Hematopoietic multipotent progenitor cell treated with erythropoietin and hydrocortisone succinate and interleukin-3 and kit ligand, for 6 days (in vitro differentiated cells): ENCODE data around the gene FANCC.

Source experiments
- DNase-seq: peaks from one replicate; pipeline ENCODE4 v3.0.0-alpha.2; 2015

FANCC gene

DNA sequence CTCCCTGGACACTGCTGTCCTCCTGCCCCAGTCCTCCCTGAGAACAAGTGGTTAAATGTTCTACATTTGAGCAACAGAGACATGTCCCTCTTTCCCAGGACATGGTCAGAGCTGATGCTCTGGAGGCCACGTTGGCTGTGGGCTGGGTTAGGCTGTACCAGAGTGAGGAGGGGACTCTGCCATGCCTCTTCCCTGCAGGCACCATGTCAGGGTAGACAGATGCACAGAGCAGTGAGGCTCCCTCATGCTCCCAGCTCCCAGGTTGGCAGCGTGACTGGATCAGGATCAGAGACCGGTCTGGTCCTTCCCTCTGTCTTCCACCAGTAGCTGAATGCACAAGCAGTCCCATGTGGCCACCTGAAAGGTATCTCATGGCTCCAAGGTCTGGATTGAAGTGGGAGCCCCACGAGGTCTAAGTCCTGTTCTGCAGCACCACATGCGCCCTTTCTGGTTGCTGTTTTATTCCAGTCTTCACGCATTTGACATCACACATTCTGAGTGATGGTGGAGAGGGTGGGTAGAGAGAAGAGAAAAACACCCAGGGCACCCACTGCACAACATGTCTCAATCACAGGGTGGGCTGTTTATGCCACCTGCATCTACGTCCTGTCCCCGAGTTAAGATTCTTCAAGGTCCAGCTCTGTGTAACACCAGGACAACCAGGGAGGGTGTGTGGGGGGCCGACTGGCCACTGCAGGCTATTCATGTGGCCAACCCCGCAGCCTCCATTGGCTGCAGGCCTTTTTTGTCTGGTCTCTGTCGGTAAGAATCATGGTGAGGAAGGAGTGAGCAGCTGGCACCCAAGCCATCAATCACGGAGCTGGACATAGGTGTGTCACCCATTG lies 204.9 kb downstream of the FANCC start:
- DNase-seq = no peak

DNA sequence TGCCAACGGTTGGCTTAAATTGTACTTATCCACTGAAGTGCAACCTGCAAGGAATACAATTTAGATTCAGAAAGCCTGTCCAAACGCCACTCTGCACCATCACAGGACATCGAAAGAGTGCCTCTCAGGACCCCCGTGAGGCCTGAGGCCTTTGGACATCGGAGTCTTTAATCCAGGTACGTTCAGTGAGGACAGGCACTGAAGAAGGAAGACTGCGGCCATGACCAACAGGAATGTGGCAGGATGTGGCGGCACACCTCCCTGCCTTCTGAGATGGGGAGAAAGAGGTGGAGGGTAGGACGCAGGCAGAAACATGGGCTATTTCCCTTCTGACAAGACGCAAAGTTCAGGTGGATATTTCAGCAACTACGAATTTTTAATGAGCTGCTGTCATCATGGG lies 205.8 kb downstream of the FANCC start:
- DNase-seq = no peak

DNA sequence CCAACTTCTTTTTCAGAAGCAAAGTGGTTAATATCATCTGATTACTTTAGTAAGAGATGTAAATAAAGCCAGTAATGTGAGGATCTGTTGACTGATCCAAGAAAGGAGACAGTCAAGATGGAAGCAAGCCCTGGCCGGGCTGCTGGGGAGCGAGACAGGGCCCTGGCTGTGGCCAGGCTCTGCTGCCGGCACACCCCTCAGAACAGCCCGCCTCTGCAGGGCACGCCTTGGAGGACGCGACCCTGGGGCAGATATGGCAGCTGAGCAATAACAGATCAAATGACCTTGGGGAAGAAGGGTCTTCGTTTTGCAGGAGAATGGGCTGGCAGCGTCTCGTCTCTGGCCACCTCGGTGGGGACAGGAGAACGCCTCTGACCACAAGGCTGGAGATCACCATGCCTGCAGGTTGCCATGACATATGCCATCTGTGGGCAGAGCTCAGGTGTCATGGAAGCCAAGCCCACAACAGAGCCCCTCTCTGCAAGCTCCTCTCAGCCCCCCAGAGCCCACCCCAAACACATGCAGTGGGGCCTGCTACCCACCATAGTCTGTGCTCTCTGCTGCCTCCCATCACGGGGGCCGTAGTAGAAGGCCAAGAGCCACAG lies 206.5 kb downstream of the FANCC start:
- DNase-seq = no peak

DNA sequence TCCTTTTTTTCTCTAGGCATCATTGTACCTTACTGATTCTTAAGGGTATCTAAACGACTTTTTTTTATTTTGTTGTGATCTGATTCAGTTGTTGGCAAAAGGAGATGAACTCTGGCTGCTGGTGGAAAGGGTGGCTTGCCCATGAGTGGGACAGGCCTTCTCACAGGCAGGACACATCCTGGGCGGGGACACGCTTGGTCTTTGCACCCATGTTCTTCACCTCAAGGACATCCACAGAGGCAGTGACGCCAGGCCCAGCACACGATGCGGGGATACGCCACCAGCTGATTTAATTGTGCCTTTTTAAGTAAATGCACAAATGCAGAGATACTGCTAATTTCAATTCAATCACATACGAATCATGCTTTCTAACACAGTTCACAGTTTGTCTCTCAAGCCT lies 208.1 kb downstream of the FANCC start:
- no peak for DNase-seq

DNA sequence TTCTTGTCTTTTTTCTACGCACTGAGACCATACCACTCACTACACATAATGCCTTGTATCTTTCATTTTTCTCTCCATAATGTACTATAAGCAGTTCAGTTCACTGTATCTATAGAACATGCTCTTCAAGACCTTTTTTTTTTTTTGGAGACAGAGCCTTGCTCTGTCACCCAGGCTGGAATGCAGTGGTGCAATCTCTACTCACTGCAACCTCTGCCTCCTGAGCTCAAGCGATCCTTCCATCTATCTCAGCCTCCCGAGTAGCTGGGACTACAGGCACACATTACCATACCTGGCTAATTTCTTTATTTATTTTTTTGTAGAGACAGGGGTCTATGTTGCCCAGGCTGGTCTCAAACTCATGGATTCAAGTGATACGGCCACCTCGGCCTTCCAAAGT lies 208.7 kb downstream of the FANCC start:
- no peak for DNase-seq

DNA sequence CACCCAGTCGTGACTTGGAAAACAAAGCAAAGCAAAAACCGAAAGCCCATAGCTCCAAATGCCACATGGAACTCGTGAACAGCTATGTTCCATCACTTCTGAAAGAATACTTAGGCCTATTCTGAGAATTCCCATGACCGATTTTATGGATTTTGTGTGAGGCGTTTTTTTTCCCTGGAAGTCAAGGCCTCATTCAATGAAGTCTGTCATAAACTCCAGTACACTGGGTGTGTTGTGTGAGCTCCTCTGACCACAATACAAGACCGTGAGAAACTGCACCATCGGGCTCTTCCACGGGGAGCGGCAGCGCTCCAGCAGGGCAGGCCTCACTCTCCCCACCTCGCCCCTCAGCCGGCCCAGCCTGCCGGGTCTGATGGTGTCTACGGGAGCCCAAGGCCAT lies 209.5 kb downstream of the FANCC start:
- DNase-seq = no peak

DNA sequence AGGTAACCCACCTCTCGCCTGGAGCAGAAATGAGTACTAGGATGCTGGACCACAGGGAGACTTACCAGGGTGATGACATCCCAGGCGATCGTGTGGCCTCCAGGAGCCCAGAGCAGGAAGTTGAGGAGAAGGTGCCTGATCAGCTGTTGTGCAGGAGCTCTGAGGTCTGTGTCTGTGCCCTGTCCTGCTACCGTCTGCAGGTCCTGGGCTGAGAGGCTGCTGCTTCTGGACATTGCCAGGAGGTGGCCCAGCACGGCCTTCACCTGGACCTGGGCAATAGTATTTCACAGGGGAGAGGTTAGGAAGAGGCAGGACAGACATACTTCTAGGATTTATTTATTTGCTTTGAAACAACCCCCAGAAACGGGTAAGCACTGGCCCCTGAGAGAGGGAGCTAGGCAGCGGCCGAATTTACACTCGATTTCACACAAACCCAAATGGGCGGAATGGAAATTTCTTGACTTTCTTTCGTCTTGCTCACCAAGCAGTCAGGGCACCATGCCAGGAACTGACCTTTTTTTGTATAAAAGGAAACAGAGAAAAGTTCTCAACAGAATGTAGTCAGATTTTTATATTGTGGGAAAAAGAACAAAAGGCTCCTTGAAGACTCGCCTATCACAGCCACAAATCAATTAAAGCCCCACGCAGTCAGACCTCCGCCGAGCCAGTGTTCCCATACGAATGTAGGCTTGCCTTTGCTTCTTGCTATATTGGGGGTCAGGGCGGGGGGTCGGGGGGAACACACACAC lies 210.3 kb downstream of the FANCC start:
- DNase-seq = no peak

DNA sequence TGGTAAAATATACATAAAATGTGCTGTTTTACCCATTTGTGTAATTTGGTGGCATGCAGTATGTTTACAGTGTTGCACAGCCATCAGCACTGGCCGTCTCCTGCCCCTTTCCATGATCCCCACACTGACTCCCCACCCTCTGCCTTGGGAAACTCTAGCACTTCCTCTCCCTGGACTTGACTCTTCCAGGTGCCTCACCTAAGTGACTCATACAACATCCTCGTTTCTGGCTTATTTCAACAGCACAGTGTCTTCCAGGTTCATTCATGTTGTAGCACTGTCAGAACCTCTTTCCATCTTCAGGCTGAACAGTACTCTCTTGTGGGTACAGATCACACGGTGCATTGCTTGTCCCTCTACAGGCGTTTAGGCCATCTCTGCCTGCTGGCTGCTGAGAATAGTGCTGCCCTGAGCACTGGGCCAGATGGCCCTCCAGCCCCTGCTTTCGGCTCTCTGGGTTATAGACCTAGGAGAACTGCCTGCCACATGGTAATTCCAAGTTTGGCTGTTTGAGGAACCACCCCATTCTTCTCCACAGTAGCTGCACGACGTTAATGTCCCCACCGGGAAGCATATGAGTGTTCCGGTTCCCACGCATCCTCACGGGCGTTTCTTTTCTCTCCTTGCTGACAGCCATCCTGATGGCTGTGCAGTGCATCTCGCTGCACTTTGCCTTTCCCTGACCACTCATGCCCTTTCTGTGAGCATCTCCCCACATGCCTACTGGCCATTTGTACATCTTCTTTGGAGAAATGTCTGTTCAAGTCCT lies 211.8 kb downstream of the FANCC start:
- DNase-seq = no peak

DNA sequence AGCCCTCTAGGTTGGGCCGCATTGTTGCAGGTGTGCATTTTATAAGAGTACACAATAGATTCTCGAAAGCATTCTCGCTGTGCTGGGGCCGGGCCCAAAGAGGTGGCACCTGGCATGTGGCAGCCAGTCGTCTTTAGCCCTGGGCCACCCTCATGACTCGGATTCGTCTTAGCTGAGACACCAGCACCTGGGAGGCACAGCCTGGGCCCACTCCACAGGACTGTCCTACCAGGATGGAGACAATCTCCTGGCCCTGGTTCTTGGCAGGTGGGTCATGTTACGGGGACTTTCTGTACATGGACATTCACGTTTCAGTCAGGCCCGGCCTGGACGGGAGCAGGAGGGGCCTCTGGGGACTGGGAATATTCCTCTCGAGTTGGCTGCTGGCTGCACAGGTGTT lies 212.5 kb downstream of the FANCC start:
- no peak for DNase-seq

DNA sequence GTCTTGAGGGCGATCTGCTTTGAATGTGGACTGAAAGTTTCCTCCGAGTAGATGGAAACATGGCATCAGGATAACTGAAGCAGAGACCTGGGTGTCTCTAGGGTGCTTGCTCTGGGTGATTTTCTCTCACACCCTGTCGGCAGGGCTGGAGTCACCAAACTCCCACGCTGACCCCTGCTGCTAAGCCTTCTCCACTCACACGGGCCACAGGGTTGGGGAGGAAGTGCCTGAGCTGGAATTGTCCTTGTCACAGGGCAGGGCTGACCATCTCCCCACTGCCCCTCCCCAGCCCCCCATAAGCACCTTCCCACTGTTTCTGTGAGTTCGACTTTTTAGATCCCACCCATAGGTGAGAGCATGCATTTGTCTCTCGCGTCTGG lies 212.9 kb downstream of the FANCC start:
- DNase-seq = no peak

DNA sequence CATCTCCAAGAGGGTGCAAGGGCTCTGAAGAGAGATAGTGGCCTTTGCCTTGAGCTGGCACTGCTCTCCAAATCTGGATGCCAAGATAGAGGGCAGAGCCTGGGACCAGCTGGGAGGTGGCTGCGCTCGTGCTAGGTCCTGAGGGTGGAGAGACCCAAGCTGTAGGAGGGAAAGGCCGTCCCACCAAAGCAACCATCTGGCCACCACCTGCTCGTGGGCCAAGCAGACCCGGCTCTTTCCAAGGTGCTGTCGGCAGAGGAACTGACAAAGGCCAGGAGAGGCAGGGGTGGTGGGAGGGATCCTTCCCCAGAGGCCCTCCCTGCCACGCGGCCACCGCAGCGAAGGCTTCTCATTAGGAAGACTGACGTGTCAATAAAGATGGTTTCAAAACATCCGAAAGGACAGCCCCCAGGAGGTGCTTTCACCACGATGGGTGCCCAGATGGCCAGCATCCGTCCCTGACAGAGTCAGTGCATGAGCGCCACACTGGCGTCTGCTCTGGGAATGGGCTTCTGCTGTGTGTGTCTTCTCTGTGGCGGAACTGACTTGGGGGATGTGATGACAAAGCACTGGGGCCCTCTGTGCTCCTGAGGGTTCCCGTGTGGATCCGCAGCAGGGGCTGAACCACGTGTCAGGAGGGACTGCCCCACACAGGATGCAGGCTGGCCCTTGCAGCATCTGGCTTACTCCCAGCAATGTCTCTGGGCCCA lies 213.5 kb downstream of the FANCC start:
- no peak for DNase-seq

DNA sequence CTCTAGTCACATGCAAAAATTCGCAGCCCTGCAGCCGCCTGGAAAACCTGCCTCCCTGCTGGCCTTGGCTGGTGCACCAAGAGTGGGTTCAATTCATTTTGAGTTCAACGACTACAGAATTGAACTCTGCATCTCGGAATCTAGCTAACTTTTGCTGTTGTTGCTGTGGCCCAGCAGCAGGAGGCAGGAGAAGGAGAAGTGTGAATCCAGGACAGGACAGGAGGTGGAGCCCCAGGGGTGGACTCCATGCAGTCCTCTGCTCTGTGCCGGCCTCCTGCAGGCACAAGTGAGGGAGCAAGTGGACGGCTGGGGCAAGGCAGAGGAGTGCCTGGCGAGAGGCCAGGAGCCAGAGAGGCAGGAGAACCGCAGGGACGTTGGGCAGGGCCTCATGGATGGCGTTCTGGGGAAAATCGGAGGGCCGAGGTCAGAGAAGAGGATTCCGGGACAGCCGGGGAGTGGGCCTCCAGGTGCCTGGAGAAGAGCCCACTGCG lies 214.2 kb downstream of the FANCC start:
- no peak for DNase-seq

DNA sequence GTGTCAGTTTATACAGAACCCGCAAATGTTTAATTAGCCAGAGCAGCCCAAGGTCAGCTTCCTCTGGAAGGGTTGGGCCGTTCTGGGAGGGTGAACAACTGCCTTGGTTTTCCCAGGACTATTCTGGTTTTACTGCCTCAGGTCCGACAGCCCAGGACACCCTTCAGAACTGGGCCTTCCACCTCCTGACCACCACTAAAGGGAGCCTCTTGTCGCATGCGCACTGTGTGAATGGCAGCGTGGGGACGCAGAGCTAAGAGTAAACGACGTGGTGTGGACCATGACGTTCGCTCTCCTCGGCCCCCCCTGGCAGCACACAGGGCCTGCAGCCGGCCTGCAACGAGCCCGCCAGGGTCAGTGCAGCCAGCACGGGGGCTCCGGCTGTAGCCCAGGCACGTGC lies 214.9 kb downstream of the FANCC start:
- no peak for DNase-seq

DNA sequence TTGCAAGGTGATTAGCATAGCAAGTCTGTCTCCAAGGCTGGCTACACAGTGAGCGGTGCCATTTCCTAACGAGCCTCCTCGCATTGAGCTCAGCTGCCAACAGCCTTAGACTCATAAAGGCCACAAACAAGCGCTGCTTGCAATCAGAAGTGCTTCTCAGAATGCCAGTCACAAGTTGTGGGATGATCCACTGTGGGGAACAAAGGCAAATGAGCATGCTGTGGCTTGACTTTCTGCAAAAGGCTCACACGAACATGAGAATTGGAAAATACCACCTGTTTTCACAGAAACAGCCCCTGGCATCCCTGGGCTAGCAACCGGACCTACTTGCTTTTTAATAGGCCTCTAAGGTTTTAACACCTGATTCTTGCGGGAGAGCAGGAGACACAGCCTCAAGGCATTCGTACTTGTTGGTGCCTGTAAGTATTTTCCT lies 215.5 kb downstream of the FANCC start:
- no peak for DNase-seq

DNA sequence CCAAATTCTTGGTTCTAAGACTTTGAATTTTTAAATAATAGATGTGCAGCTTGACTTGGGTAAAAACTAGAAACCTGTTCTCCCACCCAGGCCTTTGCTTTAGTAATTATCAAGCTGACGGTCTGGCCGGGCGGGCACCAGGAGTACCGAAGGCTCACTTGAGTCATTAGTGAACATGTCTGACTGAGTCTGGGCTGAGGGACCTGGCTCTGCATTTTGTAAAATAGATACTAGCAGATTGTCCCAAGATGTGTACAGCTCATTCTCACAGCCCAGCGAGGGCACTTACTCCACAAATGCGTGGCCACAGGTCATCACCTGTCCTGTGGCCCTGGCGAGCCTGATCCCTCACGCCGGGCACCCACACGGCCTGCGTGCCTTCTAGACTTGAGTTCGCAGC lies 216.2 kb downstream of the FANCC start:
- DNase-seq = no peak

DNA sequence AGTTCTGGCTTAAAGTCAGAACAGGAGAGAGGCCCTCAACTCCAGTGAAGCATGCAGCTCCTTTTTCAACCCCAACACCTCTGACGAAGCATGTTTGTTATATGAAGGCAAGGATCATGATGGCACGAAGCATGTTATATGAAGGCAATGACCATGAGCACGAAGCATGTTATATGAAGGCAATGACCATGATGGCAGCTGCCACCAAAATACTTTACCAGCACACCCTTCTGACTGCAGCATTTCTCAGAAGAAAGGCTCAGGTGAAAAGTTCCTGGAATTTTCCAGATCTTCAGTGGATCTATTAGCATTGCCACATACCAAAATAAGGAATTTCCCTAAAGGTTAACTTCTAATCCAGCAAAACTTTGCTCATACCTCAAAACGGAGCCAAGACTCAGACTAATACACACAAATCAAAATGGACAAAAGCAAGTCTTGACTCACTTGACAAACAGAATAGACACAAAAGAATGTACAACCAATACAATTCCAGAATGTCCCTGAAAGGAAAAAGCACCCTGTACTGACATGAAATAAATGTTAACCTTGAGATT lies 217.4 kb downstream of the FANCC start:
- no peak for DNase-seq

DNA sequence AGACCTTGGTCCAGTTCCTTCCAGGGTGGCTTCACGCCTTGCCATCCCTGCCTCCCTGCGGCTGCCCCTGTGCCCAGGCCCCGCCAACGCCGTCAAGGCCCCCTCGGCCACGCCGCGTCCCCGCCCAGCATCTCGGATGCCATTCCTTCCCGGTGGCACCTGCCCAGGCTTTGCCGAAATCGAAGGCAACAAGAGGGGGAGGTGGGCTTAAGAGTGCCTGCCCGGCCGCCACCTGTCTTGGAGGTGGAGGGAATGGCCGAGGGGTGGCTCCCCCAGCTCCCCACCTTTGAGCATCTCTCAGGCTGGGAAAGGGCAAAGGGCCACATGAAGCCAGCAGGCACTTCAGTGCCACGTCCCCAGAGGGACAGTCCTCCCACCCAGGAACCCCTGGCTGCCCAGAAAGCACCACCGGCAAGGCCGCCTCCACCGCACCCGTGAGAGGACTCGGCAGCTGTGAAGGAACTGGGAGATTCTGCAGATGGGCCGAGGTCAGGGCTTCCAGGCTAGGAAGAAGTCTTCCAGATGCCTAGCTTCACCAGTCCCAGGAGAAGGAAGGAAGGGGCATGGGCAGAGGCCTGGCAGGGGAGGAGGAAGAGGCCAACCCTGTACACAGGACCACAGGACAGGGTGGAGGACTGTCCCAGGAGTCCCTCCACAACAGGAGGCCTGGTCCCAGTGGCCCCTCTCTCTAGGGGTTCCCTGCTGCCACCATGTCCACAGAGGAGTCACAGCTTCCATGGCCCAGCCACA lies 218.0 kb downstream of the FANCC start:
- no peak for DNase-seq

DNA sequence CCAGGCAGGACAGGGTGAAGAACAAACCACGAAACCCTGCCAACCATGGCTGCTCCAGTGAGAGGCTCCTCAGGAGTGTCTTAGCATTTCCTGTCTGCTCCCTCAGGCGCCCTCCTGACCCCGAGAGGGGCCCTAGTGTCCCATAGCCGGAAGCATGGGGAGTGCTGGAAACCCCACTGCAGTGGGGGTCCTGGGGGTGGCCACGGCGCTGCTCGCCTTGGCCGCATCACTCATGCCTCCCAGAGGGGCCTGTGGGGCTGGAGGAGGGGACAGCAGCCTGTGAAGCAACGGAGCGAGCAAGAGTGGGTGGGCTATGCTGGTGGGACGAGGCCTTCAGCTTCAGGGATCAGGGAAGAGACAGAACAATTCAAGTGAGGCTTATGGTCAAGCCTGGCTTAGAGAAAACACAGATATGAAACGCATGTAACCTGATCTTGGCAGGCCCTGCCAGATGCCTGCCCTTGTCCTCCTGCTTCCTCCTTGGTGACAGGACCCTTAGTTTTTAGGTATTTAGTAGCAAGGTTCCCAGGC lies 219.1 kb downstream of the FANCC start:
- DNase-seq = no peak

DNA sequence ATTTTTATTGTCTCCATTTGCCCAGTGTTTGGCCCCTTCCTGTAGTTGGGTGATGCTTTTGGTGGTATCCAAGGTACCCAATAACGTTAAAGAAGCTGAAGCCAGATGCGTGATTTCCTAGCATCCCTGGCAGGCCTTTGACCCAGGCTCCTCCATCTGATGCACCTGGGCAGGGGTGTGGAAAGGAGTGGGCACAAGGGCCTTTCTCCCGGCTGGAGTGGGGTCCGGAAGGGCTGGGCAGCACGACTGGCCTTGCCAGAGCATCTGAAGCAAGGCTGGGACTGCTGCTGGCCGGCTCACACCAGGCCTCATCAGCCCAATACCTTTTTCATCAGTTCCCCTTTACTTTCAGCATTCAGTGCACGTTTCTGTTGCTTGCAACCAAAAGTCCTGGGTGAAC lies 220.2 kb downstream of the FANCC start:
- DNase-seq = no peak

DNA sequence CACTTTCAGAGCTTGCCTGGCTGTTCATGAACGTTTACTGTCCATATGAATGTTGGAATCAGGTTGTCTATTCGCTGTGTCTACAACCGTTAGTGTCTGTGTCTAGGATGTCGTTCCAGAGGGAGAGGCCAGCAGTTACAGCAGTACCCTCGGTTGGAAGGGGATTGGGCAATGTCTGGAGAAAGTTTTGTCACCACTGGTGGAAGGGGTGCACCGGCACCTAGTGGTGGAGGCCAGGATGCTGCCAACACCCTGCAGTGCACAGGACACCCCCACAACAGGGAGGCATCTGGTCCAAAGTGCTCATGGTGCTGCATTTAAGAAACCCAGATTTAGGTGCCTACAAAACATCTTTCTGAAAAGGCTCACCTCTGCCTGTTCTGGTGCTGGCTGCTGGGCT lies 220.7 kb downstream of the FANCC start:
- no peak for DNase-seq

DNA sequence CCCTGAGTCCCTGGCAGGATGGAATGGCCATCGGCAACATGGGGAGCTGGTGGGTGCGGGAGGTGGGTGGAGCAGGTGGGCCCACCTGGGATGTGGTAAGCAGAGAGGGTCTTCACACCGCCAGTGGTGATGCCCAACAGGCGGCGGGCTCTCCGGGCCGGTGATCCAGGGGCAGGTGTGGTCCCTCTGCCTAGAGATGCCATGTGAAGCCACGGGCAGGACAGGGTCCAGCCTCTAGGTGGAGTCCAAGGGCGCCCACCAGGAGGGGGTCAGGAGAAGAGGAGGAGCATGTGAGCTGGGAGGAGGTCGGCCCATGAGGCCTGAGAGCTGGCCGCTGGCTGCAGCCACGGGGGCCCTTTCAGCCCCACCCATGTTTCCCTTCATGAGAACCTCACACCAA lies 221.1 kb downstream of the FANCC start:
- no peak for DNase-seq
